Activated naive CD8-positive, alpha-beta T cell treated with anti-CD3 and anti-CD28 coated beads, Interleukin-2, amount 10 ng/mL, durations not matched to agents 7 days and 5 days (primary cell): ENCODE measurements around the gene OR10H3. TPM values are rescaled to one million over a fixed set of nuclear protein-coding genes. Genes with fewer than 3 reads are reported as not detected.
"Not testable (repeated sequence)": the region's sequence is repeated elsewhere in the genome, so short reads cannot be mapped to it uniquely, and the experiment has no call there.

Source experiments
- ATAC-seq: fragments of 150-1000 bp; cut with Tn5 transposase; one replicate; pipeline ENCODE4 v1.10.0; 2021; ENCODE audit warnings: low read depth, moderate library complexity
- POLR2A ChIA-PET: fragments of 350-600 bp; sonication (Branson Sonifier 250); formaldehyde crosslinking; loops from one replicate; lab custom pipeline; 2021; ENCODE audit warnings: antibody characterized with exemption; lab: Charles Lee
- DNase-seq: peaks from one replicate; pipeline ENCODE4 v3.0.0; 2021
- H3K27ac Mint-ChIP-seq: one replicate; pipeline ENCODE4 v1.8.0; 2022; ENCODE audit warnings: mild to moderate bottlenecking, mixed read lengths
- H3K27me3 Mint-ChIP-seq: one replicate; pipeline ENCODE4 v1.8.0; 2022; ENCODE audit warnings: mild to moderate bottlenecking, moderate library complexity, mixed read lengths
- H3K36me3 Mint-ChIP-seq: one replicate; pipeline ENCODE4 v1.8.0; 2021; ENCODE audit warnings: mild to moderate bottlenecking, mixed read lengths
- H3K4me1 Mint-ChIP-seq: one replicate; pipeline ENCODE4 v1.8.0; 2021; ENCODE audit warnings: mixed read lengths
- H3K4me3 Mint-ChIP-seq: one replicate; pipeline ENCODE4 v1.8.0; 2022; ENCODE audit warnings: mild to moderate bottlenecking, moderate library complexity, mixed read lengths
- H3K9me3 Mint-ChIP-seq: one replicate; pipeline ENCODE4 v1.8.0; 2021; ENCODE audit warnings: mixed read lengths
- total RNA-seq, 2 experiments: library from RNA; stranded (reverse); gene quantifications; one replicate each; pipeline ENCODE4 v1.2.3, GENCODE V29; 2021

Gene OR10H3
- total RNA-seq, 2 experiments from 2014 or later: not detected

GRCh38 chr19:15740785-15741184, 3.0 kb downstream of the OR10H3 start:
- H3K4me1 Mint-ChIP-seq: no peaks in the 10 kb centered on the region
- POLR2A ChIA-PET: no interaction called here
- ATAC-seq: no peak
- no peaks in the 10 kb centered on the region for H3K36me3 Mint-ChIP-seq
- H3K4me3 Mint-ChIP-seq: no peak overlapping the region
- H3K27ac Mint-ChIP-seq: no peak overlapping the region
- peaks cover 9% of the 10 kb centered on the region for H3K27me3 Mint-ChIP-seq
- peaks cover 10% of the 10 kb centered on the region for H3K9me3 Mint-ChIP-seq
- no peak for DNase-seq

- DNase-seq (no peak), ATAC-seq (no peak)
- H3K9me3 Mint-ChIP-seq: no peaks in the 10 kb centered on the region
- no peak overlapping the region for H3K4me3 Mint-ChIP-seq
- H3K4me1 Mint-ChIP-seq: no peaks in the 10 kb centered on the region
- no peaks in the 10 kb centered on the region for H3K36me3 Mint-ChIP-seq
- no peak overlapping the region for H3K27ac Mint-ChIP-seq
- POLR2A ChIA-PET: no interaction called here
- peaks cover 30% of the 10 kb centered on the region for H3K27me3 Mint-ChIP-seq
Measured at GRCh38 chr19:15748239-15748638, 10.5 kb downstream of the OR10H3 start.

- Mint-ChIP-seq H3K27ac (no peak overlapping the region), H3K9me3 (peaks cover 5% of the 10 kb centered on the region), H3K4me3 (no peak overlapping the region), H3K27me3 (peaks cover 44% of the 10 kb centered on the region), H3K4me1 (peaks cover 5% of the 10 kb centered on the region), H3K36me3 (no peaks in the 10 kb centered on the region)
- DNase-seq (no peak), ATAC-seq (no peak)
- POLR2A ChIA-PET: no interaction called here
Measured at GRCh38 chr19:15758379-15758778, 20.6 kb downstream of the OR10H3 start.

- no peak for ATAC-seq
- H3K36me3 Mint-ChIP-seq: no peaks in the 10 kb centered on the region
- POLR2A ChIA-PET: no interaction called here
- DNase-seq: no peak
- H3K9me3 Mint-ChIP-seq: peaks cover 5% of the 10 kb centered on the region
- no peak overlapping the region for H3K27ac Mint-ChIP-seq
- H3K4me1 Mint-ChIP-seq: peaks cover 5% of the 10 kb centered on the region
- no peak overlapping the region for H3K4me3 Mint-ChIP-seq
- H3K27me3 Mint-ChIP-seq: peaks cover 39% of the 10 kb centered on the region
Measured at GRCh38 chr19:15759962-15760565, 22.3 kb downstream of the OR10H3 start.

GRCh38 chr19:15769586-15769985, 31.8 kb downstream of the OR10H3 start:
- no peak overlapping the region for H3K27ac Mint-ChIP-seq
- DNase-seq: no peak
- no peak for ATAC-seq
- H3K27me3 Mint-ChIP-seq: peaks cover 17% of the 10 kb centered on the region
- H3K9me3 Mint-ChIP-seq: no peaks in the 10 kb centered on the region
- H3K4me1 Mint-ChIP-seq: no peaks in the 10 kb centered on the region
- H3K4me3 Mint-ChIP-seq: no peak overlapping the region
- POLR2A ChIA-PET: no interaction called here
- no peaks in the 10 kb centered on the region for H3K36me3 Mint-ChIP-seq

GRCh38 chr19:15774159-15774558, 36.4 kb downstream of the OR10H3 start:
- H3K4me3 Mint-ChIP-seq, ATAC-seq, H3K36me3 Mint-ChIP-seq, H3K27ac Mint-ChIP-seq, POLR2A ChIA-PET, H3K9me3 Mint-ChIP-seq, DNase-seq, H3K4me1 Mint-ChIP-seq, H3K27me3 Mint-ChIP-seq: not testable (repeated sequence)

- DNase-seq: no peak
- H3K27ac Mint-ChIP-seq: no peak overlapping the region
- H3K9me3 Mint-ChIP-seq: no peaks in the 10 kb centered on the region
- H3K36me3 Mint-ChIP-seq: no peaks in the 10 kb centered on the region
- ATAC-seq: no peak
- H3K4me3 Mint-ChIP-seq: no peak overlapping the region
- POLR2A ChIA-PET: no interaction called here
- H3K4me1 Mint-ChIP-seq: no peaks in the 10 kb centered on the region
- H3K27me3 Mint-ChIP-seq: peaks cover 8% of the 10 kb centered on the region
Measured at GRCh38 chr19:15775249-15775648, 37.5 kb downstream of the OR10H3 start.

GRCh38 chr19:15776264-15776663, 38.5 kb downstream of the OR10H3 start:
- no peak for ATAC-seq
- Mint-ChIP-seq H3K27ac (no peak overlapping the region), H3K36me3 (no peaks in the 10 kb centered on the region), H3K4me3 (no peak overlapping the region), H3K9me3 (no peaks in the 10 kb centered on the region), H3K27me3 (peaks cover 5% of the 10 kb centered on the region), H3K4me1 (no peaks in the 10 kb centered on the region)
- no peak for DNase-seq
- POLR2A ChIA-PET: no interaction called here

- POLR2A ChIA-PET: no interaction called here
- H3K27me3 Mint-ChIP-seq: peaks cover 4% of the 10 kb centered on the region
- H3K4me1 Mint-ChIP-seq: no peaks in the 10 kb centered on the region
- H3K36me3 Mint-ChIP-seq: no peaks in the 10 kb centered on the region
- no peak overlapping the region for H3K4me3 Mint-ChIP-seq
- H3K27ac Mint-ChIP-seq: no peak overlapping the region
- H3K9me3 Mint-ChIP-seq: no peaks in the 10 kb centered on the region
- ATAC-seq (no peak), DNase-seq (no peak)
Measured at GRCh38 chr19:15776991-15777970, 39.5 kb downstream of the OR10H3 start.

GRCh38 chr19:15779756-15780476, 42.1 kb downstream of the OR10H3 start:
- Mint-ChIP-seq H3K27me3 (peaks cover 2% of the 10 kb centered on the region), H3K27ac (no peak overlapping the region), H3K4me1 (no peaks in the 10 kb centered on the region), H3K9me3 (no peaks in the 10 kb centered on the region), H3K36me3 (no peaks in the 10 kb centered on the region), H3K4me3 (no peak overlapping the region)
- no peak for DNase-seq
- no peak for ATAC-seq
- POLR2A ChIA-PET: no interaction called here

- POLR2A ChIA-PET: no interaction called here
- no peak overlapping the region for H3K27ac Mint-ChIP-seq
- H3K27me3 Mint-ChIP-seq: peaks cover 2% of the 10 kb centered on the region
- no peaks in the 10 kb centered on the region for H3K9me3 Mint-ChIP-seq
- H3K4me1 Mint-ChIP-seq: no peaks in the 10 kb centered on the region
- H3K36me3 Mint-ChIP-seq: no peaks in the 10 kb centered on the region
- ATAC-seq (no peak), DNase-seq (no peak)
- H3K4me3 Mint-ChIP-seq: no peak overlapping the region
Measured at GRCh38 chr19:15780610-15781418, 43.0 kb downstream of the OR10H3 start.

- H3K36me3 Mint-ChIP-seq: no peaks in the 10 kb centered on the region
- POLR2A ChIA-PET: no interaction called here
- peaks cover 5% of the 10 kb centered on the region for H3K27me3 Mint-ChIP-seq
- DNase-seq (no peak), ATAC-seq (no peak)
- H3K4me3 Mint-ChIP-seq: no peak overlapping the region
- no peaks in the 10 kb centered on the region for H3K4me1 Mint-ChIP-seq
- H3K27ac Mint-ChIP-seq: no peak overlapping the region
- H3K9me3 Mint-ChIP-seq: no peaks in the 10 kb centered on the region
Measured at GRCh38 chr19:15781661-15782060, 43.9 kb downstream of the OR10H3 start.

- no peak overlapping the region for H3K27ac Mint-ChIP-seq
- H3K27me3 Mint-ChIP-seq: peaks cover 5% of the 10 kb centered on the region
- no peaks in the 10 kb centered on the region for H3K36me3 Mint-ChIP-seq
- DNase-seq (no peak), ATAC-seq (no peak)
- no peak overlapping the region for H3K4me3 Mint-ChIP-seq
- POLR2A ChIA-PET: no interaction called here
- H3K9me3 Mint-ChIP-seq: no peaks in the 10 kb centered on the region
- H3K4me1 Mint-ChIP-seq: no peaks in the 10 kb centered on the region
Measured at GRCh38 chr19:15782211-15782610, 44.4 kb downstream of the OR10H3 start.
